Measurements from ENCODE around the gene HS3ST2.
"Not testable (repeated sequence)": the region's sequence is repeated elsewhere in the genome, so short reads cannot be mapped to it uniquely, and the experiment has no call there.

HS3ST2 gene

GRCh38 chr16:22878955-22879354 lies 65.0 kb downstream of the HS3ST2 start:
- no peak overlapping the region for H3K4me3 Mint-ChIP-seq
- no peaks in the 10 kb centered on the region for H3K36me3 Mint-ChIP-seq (ENCODE audit: low read depth)
- H3K9me3 Mint-ChIP-seq: no peaks in the 10 kb centered on the region
- no peaks in the 10 kb centered on the region for H3K27me3 Mint-ChIP-seq (ENCODE audit: low read depth)
- H3K27ac Mint-ChIP-seq: no peak overlapping the region
- H3K4me1 Mint-ChIP-seq (ENCODE audit: low read depth): no peaks in the 10 kb centered on the region

DNA sequence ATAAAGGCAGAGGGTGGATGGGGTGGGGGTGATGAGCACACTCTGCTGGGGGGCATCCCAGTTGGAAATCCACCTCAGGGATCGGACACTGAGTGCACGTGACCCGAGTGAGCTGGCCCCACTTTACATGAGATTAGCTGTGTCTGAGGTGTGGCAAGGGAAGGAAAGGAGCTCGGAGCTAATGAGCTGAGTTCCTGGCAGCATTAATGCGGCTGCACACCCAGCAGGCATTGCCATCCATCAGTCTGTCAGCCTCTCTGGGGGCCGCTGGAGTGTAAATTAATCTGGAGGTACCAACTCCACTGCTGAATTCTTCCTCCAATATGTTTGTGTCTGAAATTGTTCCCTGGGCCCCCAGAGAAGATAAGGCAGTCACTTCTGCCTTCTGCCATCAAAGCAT lies 65.5 kb downstream of the HS3ST2 start:
- H3K4me1 Mint-ChIP-seq (ENCODE audit: low read depth): no peaks in the 10 kb centered on the region
- H3K4me3 Mint-ChIP-seq: no peak overlapping the region

DNA sequence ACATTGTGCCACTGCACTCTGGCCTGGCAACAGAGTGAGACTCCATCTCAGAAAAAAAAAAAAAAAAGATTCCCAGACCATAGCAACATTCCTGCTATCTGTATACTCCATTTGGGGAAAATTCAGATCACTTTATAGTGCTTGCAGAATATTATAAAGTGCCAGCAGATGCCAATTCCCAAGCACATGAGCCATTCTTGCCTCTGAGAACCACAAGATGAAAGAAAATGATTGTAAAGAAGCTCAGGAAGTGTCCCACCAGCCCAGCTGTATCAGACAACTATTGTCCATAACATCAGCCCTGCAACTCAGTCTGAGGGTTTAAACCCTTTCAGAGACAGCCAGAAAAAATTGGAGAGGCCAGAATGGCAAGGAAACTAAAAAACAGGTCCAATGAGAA lies 69.0 kb downstream of the HS3ST2 start:
- Mint-ChIP-seq H3K27ac (no peak overlapping the region), H3K4me3 (no peak overlapping the region), H3K36me3 (ENCODE audit: low read depth) (no peaks in the 10 kb centered on the region), H3K27me3 (ENCODE audit: low read depth) (no peaks in the 10 kb centered on the region), H3K4me1 (ENCODE audit: low read depth) (no peaks in the 10 kb centered on the region), H3K9me3 (no peaks in the 10 kb centered on the region)

More for the DNA sequence above, 65.5 kb downstream of the HS3ST2 start:
- Mint-ChIP-seq H3K27me3 (ENCODE audit: low read depth) (no peaks in the 10 kb centered on the region), H3K36me3 (ENCODE audit: low read depth) (no peaks in the 10 kb centered on the region), H3K9me3 (no peaks in the 10 kb centered on the region), H3K27ac (no peak overlapping the region)

DNA sequence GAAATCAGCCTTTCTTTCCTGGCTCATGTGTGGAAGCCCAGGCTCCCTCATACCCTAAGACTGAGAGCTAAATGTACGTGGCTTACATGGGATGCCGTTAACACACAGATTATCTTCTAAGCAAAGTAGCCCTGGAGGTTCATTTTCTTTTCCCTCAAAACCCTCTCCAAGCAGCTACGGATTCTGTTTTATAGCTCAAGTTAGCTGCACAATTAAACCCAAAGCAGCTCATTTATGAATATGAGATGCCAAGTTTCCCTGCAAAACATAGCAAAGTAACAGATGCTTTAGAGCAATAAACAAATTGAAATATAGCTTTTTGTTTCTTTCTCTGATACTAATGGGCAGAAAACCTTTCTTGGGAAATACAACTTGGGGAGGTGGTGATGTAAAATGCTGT lies 72.0 kb downstream of the HS3ST2 start:
- no peaks in the 10 kb centered on the region for H3K9me3 Mint-ChIP-seq
- no peaks in the 10 kb centered on the region for H3K4me1 Mint-ChIP-seq (ENCODE audit: low read depth)
- H3K36me3 Mint-ChIP-seq (ENCODE audit: low read depth): no peaks in the 10 kb centered on the region
- H3K4me3 Mint-ChIP-seq: no peak overlapping the region
- H3K27me3 Mint-ChIP-seq (ENCODE audit: low read depth): no peaks in the 10 kb centered on the region
- no peak overlapping the region for H3K27ac Mint-ChIP-seq

DNA sequence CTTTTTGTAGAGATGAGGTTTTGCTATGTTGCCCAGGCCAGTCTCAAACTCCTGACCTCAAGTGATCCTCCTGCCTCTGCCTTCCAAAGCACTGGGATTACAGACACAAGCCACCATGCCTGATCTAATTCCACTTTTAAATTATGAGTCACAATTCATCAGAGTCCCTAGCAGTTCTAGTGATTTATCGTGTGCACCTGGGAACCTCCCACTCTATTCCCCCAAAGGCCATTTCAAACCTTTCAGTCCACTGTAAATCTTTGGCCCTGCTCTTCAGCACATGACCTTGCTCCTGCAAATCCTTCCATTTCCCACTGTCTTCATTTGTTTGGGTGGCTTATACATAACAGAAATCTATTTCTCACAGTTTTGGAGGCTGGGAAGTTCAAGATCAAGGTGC lies 73.0 kb downstream of the HS3ST2 start:
- Mint-ChIP-seq H3K4me3 (no peak overlapping the region), H3K4me1 (ENCODE audit: low read depth) (no peaks in the 10 kb centered on the region)

GRCh38 chr16:22887445-22887844 lies 73.5 kb downstream of the HS3ST2 start:
- H3K36me3 Mint-ChIP-seq (ENCODE audit: low read depth): no peaks in the 10 kb centered on the region

More for the DNA sequence above, 73.0 kb downstream of the HS3ST2 start:
- Mint-ChIP-seq H3K27me3 (ENCODE audit: low read depth) (no peaks in the 10 kb centered on the region), H3K36me3 (ENCODE audit: low read depth) (no peaks in the 10 kb centered on the region), H3K27ac (no peak overlapping the region), H3K9me3 (no peaks in the 10 kb centered on the region)

DNA sequence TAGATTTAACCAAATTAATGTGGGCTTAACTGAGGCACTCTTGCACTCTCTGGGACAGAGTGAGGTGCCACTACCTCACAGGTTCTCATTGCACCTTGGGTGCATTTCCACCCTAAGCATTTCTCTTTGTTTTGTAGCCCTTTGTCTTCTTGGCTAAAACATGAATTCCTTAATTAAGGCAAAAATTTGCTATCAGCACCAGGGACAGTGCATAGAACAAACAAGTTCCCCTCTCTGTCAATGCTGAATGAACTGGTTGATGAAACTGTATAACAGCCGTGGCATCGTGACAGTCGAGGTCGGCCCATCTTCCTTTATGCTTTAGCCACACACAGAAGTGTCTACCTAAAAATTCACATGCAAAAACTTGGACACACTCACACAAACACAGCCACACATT lies 74.8 kb downstream of the HS3ST2 start:
- Mint-ChIP-seq H3K36me3 (ENCODE audit: low read depth) (no peaks in the 10 kb centered on the region), H3K4me3 (no peak overlapping the region), H3K4me1 (ENCODE audit: low read depth) (no peaks in the 10 kb centered on the region), H3K9me3 (no peaks in the 10 kb centered on the region), H3K27ac (no peak overlapping the region), H3K27me3 (ENCODE audit: low read depth) (no peaks in the 10 kb centered on the region)

More at GRCh38 chr16:22887445-22887844, 73.5 kb downstream of the HS3ST2 start:
- H3K9me3 Mint-ChIP-seq: no peaks in the 10 kb centered on the region
- no peaks in the 10 kb centered on the region for H3K27me3 Mint-ChIP-seq (ENCODE audit: low read depth)
- H3K4me1 Mint-ChIP-seq (ENCODE audit: low read depth): no peaks in the 10 kb centered on the region
- no peak overlapping the region for H3K4me3 Mint-ChIP-seq
- H3K27ac Mint-ChIP-seq: no peak overlapping the region

- Mint-ChIP-seq H3K9me3 (no peaks in the 10 kb centered on the region), H3K4me1 (ENCODE audit: low read depth) (no peaks in the 10 kb centered on the region), H3K36me3 (ENCODE audit: low read depth) (no peaks in the 10 kb centered on the region), H3K27ac (no peak overlapping the region), H3K27me3 (ENCODE audit: low read depth) (peaks cover 4% of the 10 kb centered on the region), H3K4me3 (no peak overlapping the region)
Measured at GRCh38 chr16:22890976-22891375, 77.0 kb downstream of the HS3ST2 start.

- Mint-ChIP-seq H3K27me3 (ENCODE audit: low read depth) (peaks cover 18% of the 10 kb centered on the region), H3K36me3 (ENCODE audit: low read depth) (no peaks in the 10 kb centered on the region), H3K9me3 (no peaks in the 10 kb centered on the region), H3K27ac (no peak overlapping the region), H3K4me1 (ENCODE audit: low read depth) (no peaks in the 10 kb centered on the region), H3K4me3 (no peak overlapping the region)
Measured at GRCh38 chr16:22897184-22897583, 83.2 kb downstream of the HS3ST2 start.

DNA sequence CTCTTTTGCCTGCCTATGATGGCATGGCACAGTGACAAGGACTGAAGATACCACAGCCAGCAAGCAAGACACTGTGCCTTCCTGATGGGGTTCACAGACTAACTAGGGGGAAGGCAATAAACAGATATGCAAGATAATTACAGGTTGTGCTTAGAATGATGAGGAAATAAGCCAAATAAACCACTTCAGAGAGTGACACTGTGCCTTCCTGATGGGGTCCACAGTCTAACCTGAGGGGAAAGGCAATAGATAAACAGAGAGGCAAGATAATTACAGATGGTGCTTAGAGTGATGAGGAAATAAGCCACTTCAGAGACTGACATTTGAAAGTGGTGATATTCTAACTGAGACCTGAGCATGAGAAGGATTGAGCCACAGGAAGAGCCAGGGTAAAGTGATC lies 84.2 kb downstream of the HS3ST2 start:
- H3K9me3 Mint-ChIP-seq: no peaks in the 10 kb centered on the region
- H3K4me1 Mint-ChIP-seq (ENCODE audit: low read depth): no peaks in the 10 kb centered on the region
- no peaks in the 10 kb centered on the region for H3K36me3 Mint-ChIP-seq (ENCODE audit: low read depth)
- H3K27me3 Mint-ChIP-seq (ENCODE audit: low read depth): peaks cover 18% of the 10 kb centered on the region
- no peak overlapping the region for H3K27ac Mint-ChIP-seq
- no peak overlapping the region for H3K4me3 Mint-ChIP-seq

DNA sequence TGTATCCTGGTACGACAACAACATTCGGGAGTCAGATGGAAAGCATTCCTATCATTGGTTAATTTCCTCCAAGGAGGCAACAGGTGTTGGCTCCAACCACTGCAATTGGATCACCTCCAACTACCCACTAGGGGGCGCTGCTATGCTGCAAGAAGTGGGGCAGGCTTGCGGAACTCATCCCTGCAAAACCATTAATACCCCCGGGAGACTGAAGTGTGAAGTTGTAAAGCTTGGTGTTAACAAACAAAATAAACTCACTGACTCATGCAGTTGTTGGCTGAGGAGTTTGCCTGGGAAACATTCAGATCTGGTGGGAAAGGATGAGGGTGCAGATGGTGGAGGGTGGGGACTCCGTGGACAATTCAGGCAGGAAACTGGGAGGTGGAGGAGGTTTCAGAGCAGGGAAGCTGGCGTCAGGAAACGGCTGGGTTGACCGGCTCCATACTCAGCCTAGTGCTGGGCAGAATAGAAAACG lies 84.9 kb downstream of the HS3ST2 start:
- Mint-ChIP-seq H3K36me3 (ENCODE audit: low read depth) (no peaks in the 10 kb centered on the region), H3K27me3 (ENCODE audit: low read depth) (peaks cover 18% of the 10 kb centered on the region), H3K4me3 (no peak overlapping the region), H3K27ac (no peak overlapping the region), H3K4me1 (ENCODE audit: low read depth) (no peaks in the 10 kb centered on the region), H3K9me3 (no peaks in the 10 kb centered on the region)

DNA sequence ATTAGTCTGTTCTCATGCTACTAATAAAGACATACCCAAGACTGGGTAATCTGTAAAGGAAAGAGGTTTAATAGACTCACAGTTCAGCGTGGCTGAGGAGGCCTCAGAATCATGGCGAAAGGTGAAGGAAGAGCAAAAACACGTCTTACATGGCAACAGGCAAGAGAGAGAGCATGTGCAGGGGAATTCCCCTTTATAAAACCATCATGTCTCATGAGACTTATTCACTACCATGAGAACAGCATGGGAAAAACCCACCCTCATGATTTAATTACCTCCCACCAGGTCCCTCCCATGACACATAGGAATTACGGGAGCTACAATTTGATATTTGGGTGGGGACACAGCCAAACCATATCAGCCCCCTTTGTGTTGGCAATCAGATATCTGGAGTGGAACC lies 85.6 kb downstream of the HS3ST2 start:
- H3K9me3 Mint-ChIP-seq; H3K27ac Mint-ChIP-seq; H3K4me3 Mint-ChIP-seq; H3K4me1 Mint-ChIP-seq (ENCODE audit: low read depth); H3K36me3 Mint-ChIP-seq (ENCODE audit: low read depth): not testable (repeated sequence)
- peaks cover 18% of the 10 kb centered on the region for H3K27me3 Mint-ChIP-seq (ENCODE audit: low read depth)

DNA sequence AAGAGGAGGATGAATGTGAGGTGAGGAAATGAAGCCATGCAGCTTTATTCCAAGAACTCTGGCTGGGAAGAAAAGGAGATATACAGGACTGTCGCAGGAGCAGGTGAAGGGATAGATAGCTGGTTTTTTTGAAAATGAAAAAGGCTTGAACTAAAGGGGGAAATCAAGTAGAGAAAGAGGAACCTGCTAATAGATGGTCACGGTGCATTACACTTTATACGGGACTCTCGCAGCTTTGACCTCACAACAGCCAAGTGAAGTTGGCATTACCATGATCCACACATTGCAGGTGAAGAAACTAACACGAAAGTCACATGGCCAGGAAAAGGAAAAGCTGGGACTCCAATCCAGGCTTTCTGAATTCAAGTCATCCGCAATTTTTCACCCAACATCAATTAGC lies 86.9 kb downstream of the HS3ST2 start:
- Mint-ChIP-seq H3K9me3 (no peaks in the 10 kb centered on the region), H3K4me1 (ENCODE audit: low read depth) (no peaks in the 10 kb centered on the region), H3K4me3 (no peak overlapping the region), H3K27me3 (ENCODE audit: low read depth) (peaks cover 14% of the 10 kb centered on the region), H3K27ac (no peak overlapping the region), H3K36me3 (ENCODE audit: low read depth) (no peaks in the 10 kb centered on the region)

GRCh38 chr16:22901563-22901962 lies 87.6 kb downstream of the HS3ST2 start:
- Mint-ChIP-seq H3K27ac (no peak overlapping the region), H3K4me3 (no peak overlapping the region), H3K4me1 (ENCODE audit: low read depth) (no peaks in the 10 kb centered on the region), H3K27me3 (ENCODE audit: low read depth) (peaks cover 9% of the 10 kb centered on the region), H3K36me3 (ENCODE audit: low read depth) (no peaks in the 10 kb centered on the region), H3K9me3 (no peaks in the 10 kb centered on the region)

DNA sequence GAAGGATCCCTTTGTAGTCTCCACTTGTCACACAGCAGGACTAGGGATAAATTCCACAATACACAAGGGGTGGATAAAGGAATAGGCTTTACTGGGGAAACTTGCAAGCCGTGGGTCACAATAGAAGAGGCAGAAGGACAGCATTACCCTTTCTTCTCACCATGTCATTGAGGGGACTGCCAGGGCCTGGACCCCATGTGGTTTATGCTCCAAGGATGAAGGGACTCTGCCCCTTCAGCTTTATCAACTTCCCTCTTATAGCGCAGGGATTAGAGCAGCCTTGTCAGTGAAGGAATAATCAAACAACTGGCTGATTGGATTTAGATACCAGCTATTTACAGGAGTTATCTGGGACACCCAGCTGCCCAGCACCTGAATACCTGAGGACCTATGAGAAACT lies 89.8 kb downstream of the HS3ST2 start:
- H3K27me3 Mint-ChIP-seq (ENCODE audit: low read depth): peaks cover 12% of the 10 kb centered on the region
- no peaks in the 10 kb centered on the region for H3K36me3 Mint-ChIP-seq (ENCODE audit: low read depth)
- no peak overlapping the region for H3K27ac Mint-ChIP-seq
- H3K4me3 Mint-ChIP-seq: no peak overlapping the region
- H3K9me3 Mint-ChIP-seq: no peaks in the 10 kb centered on the region
- no peaks in the 10 kb centered on the region for H3K4me1 Mint-ChIP-seq (ENCODE audit: low read depth)

GRCh38 chr16:22912654-22913053 lies 98.7 kb downstream of the HS3ST2 start:
- no peaks in the 10 kb centered on the region for H3K9me3 Mint-ChIP-seq
- H3K27ac Mint-ChIP-seq: no peak overlapping the region
- no peaks in the 10 kb centered on the region for H3K27me3 Mint-ChIP-seq (ENCODE audit: low read depth)
- no peak overlapping the region for H3K4me3 Mint-ChIP-seq
- no peaks in the 10 kb centered on the region for H3K36me3 Mint-ChIP-seq (ENCODE audit: low read depth)
- no peaks in the 10 kb centered on the region for H3K4me1 Mint-ChIP-seq (ENCODE audit: low read depth)

All from T-helper 1 cell treated with Interleukin-12 subunit alpha and Interleukin-12 subunit beta and Interleukin-4 antibody, amounts not matched to agents 30 μg/mL and 1 μg/mL, for 36 hours (primary cell).